Brain microvascular endothelial cell (primary cell): ENCODE measurements around the gene PLA2G4B.
"Not testable (repeated sequence)": the region's sequence is repeated elsewhere in the genome, so short reads cannot be mapped to it uniquely, and the experiment has no call there.

Source experiments
- DNase-seq: peaks from one replicate; pipeline ENCODE4 v3.0.0-alpha.2; 2020
- H3K27ac ChIP-seq: fragments of 250-450 bp; sonication (Bioruptor Pico); 2 replicates; pipeline ENCODE4 v1.5.1; 2020; ENCODE audit warnings: mild to moderate bottlenecking, moderate library complexity
- H3K27me3 ChIP-seq: fragments of 250-450 bp; sonication (Bioruptor Pico); replicated peaks from 2 replicates; pipeline ENCODE4 v1.5.1; 2020; ENCODE audit warnings: mild to moderate bottlenecking
- H3K36me3 ChIP-seq: fragments of 250-450 bp; sonication (Bioruptor Pico); replicated peaks from 2 replicates; pipeline ENCODE4 v1.5.1; 2020; ENCODE audit warnings: mild to moderate bottlenecking
- H3K4me3 ChIP-seq: 2 replicates; pipeline ENCODE4 v1.5.1; 2011; ENCODE audit warnings: low read depth, mild to moderate bottlenecking, control low read depth, low read length, moderate library complexity
- CTCF ChIP-seq: IDR thresholded peaks from 2 replicates; pipeline ENCODE4 v1.5.1; 2011; ENCODE audit warnings: low read depth, mild to moderate bottlenecking, moderate library complexity, low read length, control low read depth, inconsistent platforms; ENCODE audit errors: missing control alignments
- in situ Hi-C: cut with HindIII; loops from 2 replicates; pipeline ENCODE4 v1.10.0; 2017; ENCODE audit warnings: low sequenced_read_pairs, low pct_ligation_motif_present

The PLA2G4B gene

GRCh38 chr15:41825572-41826535 is 12.8 kb upstream of the PLA2G4B start:
- in situ Hi-C loops = no loop called here
- Histone ChIP-seq H3K27me3 (no peaks in the 10 kb centered on the region), H3K27ac (no peak overlapping the region), H3K36me3 (peaks cover 38% of the 10 kb centered on the region), H3K4me3 (no peak overlapping the region)
- DNase-seq = no peak
- TF ChIP-seq CTCF = no peak

GRCh38 chr15:41827290-41827879 is 11.3 kb upstream of the PLA2G4B start:
- H3K36me3 ChIP-seq = peaks cover 24% of the 10 kb centered on the region

GRCh38 chr15:41827880-41828806 is 10.5 kb upstream of the PLA2G4B start, which contains the start of gene JMJD7:
TSS of gene JMJD7 (plus strand) at chr15:41828092. CDS start at chr15:41828125, 33 bp downstream.
- Histone ChIP-seq H3K4me3 (peak within 1 kb of the TSS; percentile 82), H3K27ac (peak within 1 kb of the TSS; percentile 19), H3K27me3 (no peaks in the 10 kb centered on the region), H3K36me3 (peaks cover 18% of the 10 kb centered on the region)
- DNase-seq = peak; percentile 76
- no peak for TF ChIP-seq CTCF
- in situ Hi-C loops = no loop called here

More at GRCh38 chr15:41827290-41827879, 11.3 kb upstream of the PLA2G4B start:
- no peak for DNase-seq
- Histone ChIP-seq H3K27ac (no peak overlapping the region), H3K4me3 (peak overlapping the region; percentile 82), H3K27me3 (no peaks in the 10 kb centered on the region)
- in situ Hi-C loops = no loop called here
- no peak for TF ChIP-seq CTCF

GRCh38 chr15:41828807-41829141 is 9.9 kb upstream of the PLA2G4B start:
- in situ Hi-C loops = no loop called here
- H3K4me3 ChIP-seq = peak overlapping the region; percentile 82
- TF ChIP-seq CTCF = no peak
- no peaks in the 10 kb centered on the region for H3K27me3 ChIP-seq
- H3K27ac ChIP-seq = no peak overlapping the region
- DNase-seq = no peak
- peaks cover 11% of the 10 kb centered on the region for H3K36me3 ChIP-seq

- in situ Hi-C loops = no loop called here
- Histone ChIP-seq H3K36me3 (peaks cover 3% of the 10 kb centered on the region), H3K27ac (no peak overlapping the region), H3K4me3 (no peak overlapping the region), H3K27me3 (no peaks in the 10 kb centered on the region)
- no peak for TF ChIP-seq CTCF
- no peak for DNase-seq
Measured at GRCh38 chr15:41829959-41830646, 8.5 kb upstream of the PLA2G4B start.

- H3K27ac ChIP-seq, in situ Hi-C loops, H3K4me3 ChIP-seq, DNase-seq, H3K27me3 ChIP-seq, H3K36me3 ChIP-seq: not testable (repeated sequence)
Measured at GRCh38 chr15:41831291-41831690, 7.4 kb upstream of the PLA2G4B start.
